Trophoblast cell (in vitro differentiated cells and primary cell): ENCODE data around the gene AHNAK.

Experiments
- DNase-seq, 2 donors: peaks; one replicate each; pipeline ENCODE4 v3.0.0-alpha.2; 2016
- H2AFZ ChIP-seq: 2 replicates; pipeline ENCODE4 v1.6.1; 2013; ENCODE audit warnings: low read length, moderate library complexity, mild to moderate bottlenecking; ENCODE audit not compliant: insufficient read depth, poor library complexity
- H2AK5ac ChIP-seq: 2 replicates; pipeline ENCODE4 v1.6.1; 2013; ENCODE audit warnings: mild to moderate bottlenecking, low read length
- H2BK120ac ChIP-seq: 2 replicates; pipeline ENCODE4 v1.6.1; 2013; ENCODE audit warnings: low read length, mild to moderate bottlenecking, moderate library complexity; ENCODE audit not compliant: insufficient read depth, poor library complexity
- H2BK12ac ChIP-seq: 2 replicates; pipeline ENCODE4 v1.6.1; 2013; ENCODE audit warnings: mild to moderate bottlenecking, low read length, moderate library complexity
- H2BK5ac ChIP-seq: 2 replicates; pipeline ENCODE4 v1.6.1; 2013; ENCODE audit warnings: low read length, low read depth, moderate library complexity, mild to moderate bottlenecking; ENCODE audit not compliant: poor library complexity
- H3K14ac ChIP-seq: 2 replicates; pipeline ENCODE4 v1.6.1; 2013; ENCODE audit warnings: mild to moderate bottlenecking, low read length
- H3K18ac ChIP-seq: 2 replicates; pipeline ENCODE4 v1.6.1; 2013; ENCODE audit warnings: mild to moderate bottlenecking, low read length
- H3K23ac ChIP-seq: 2 replicates; pipeline ENCODE4 v1.6.1; 2013; ENCODE audit warnings: low read length
- H3K27ac ChIP-seq: 2 replicates; pipeline ENCODE4 v1.5.1; 2013; ENCODE audit warnings: low read depth, mild to moderate bottlenecking, inconsistent platforms, low read length, moderate library complexity
- H3K27me3 ChIP-seq: 2 replicates; pipeline ENCODE4 v1.6.1; 2013; ENCODE audit warnings: inconsistent platforms, mild to moderate bottlenecking, low read length, moderate library complexity; ENCODE audit not compliant: insufficient read depth
- H3K36me3 ChIP-seq, 2 experiments: 1 replicate in 1 of 2; 2 replicates in 1 of 2; pipeline ENCODE4 v1.6.1; 2013; ENCODE audit warnings: low read length in 2 of 2, mild to moderate bottlenecking in 2 of 2, moderate library complexity in 1 of 2; ENCODE audit not compliant: insufficient read depth in 2 of 2, control insufficient read depth in 1 of 2
- H3K4ac ChIP-seq: 2 replicates; pipeline ENCODE4 v1.6.1; 2013; ENCODE audit warnings: low read depth, mild to moderate bottlenecking, low read length, moderate library complexity
- H3K4me1 ChIP-seq, 2 experiments: 1 replicate in 1 of 2; 2 replicates in 1 of 2; pipeline ENCODE4 v1.6.1; 2013; ENCODE audit warnings: low read length in 2 of 2, mild to moderate bottlenecking in 2 of 2, moderate library complexity in 1 of 2; ENCODE audit not compliant: insufficient read depth in 2 of 2, control insufficient read depth in 1 of 2
- H3K4me2 ChIP-seq: 2 replicates; pipeline ENCODE4 v1.6.1; 2013; ENCODE audit warnings: inconsistent platforms, mild to moderate bottlenecking, low read length, moderate library complexity
- H3K4me3 ChIP-seq: 2 replicates; pipeline ENCODE4 v1.5.1; 2013; ENCODE audit warnings: mild to moderate bottlenecking, low read depth, low read length, inconsistent platforms
- H3K79me1 ChIP-seq: one replicate; pipeline ENCODE4 v1.6.1; 2013; ENCODE audit warnings: low read length
- H3K79me2 ChIP-seq: 2 replicates; pipeline ENCODE4 v1.6.1; 2013; ENCODE audit warnings: low read length, mild to moderate bottlenecking; ENCODE audit not compliant: control insufficient read depth, insufficient read depth, poor library complexity
- H3K9ac ChIP-seq: 2 replicates; pipeline ENCODE4 v1.6.1; 2013; ENCODE audit warnings: mild to moderate bottlenecking, low read length
- H3K9me3 ChIP-seq: 2 replicates; pipeline ENCODE4 v1.6.1; 2013; ENCODE audit warnings: low read depth, mild to moderate bottlenecking, control low read depth, inconsistent platforms, low read length; ENCODE audit not compliant: insufficient read depth
- H4K12ac ChIP-seq: 2 replicates; pipeline ENCODE4 v1.6.1; 2013; ENCODE audit warnings: low read depth, mild to moderate bottlenecking, low read length, moderate library complexity
- H4K8ac ChIP-seq: 2 replicates; pipeline ENCODE4 v1.6.1; 2013; ENCODE audit warnings: low read depth, mild to moderate bottlenecking, low read length, moderate library complexity
- H4K91ac ChIP-seq: one replicate; pipeline ENCODE4 v1.6.1; 2013; ENCODE audit warnings: low read depth, mild to moderate bottlenecking, low read length, moderate library complexity
- WGBS: extraction: QIAGEN DNeasy Blood & Tissue Kit; methylation state at CpG from one replicate; pipeline ENCODE4 v1.1.7; 2013; ENCODE audit warnings: missing lambda C conversion rate; ENCODE audit not compliant: insufficient read length, insufficient coverage; ENCODE audit errors: extremely low coverage; 5-methylcytosine and 5-hydroxymethylcytosine counted together

Gene AHNAK

DNA sequence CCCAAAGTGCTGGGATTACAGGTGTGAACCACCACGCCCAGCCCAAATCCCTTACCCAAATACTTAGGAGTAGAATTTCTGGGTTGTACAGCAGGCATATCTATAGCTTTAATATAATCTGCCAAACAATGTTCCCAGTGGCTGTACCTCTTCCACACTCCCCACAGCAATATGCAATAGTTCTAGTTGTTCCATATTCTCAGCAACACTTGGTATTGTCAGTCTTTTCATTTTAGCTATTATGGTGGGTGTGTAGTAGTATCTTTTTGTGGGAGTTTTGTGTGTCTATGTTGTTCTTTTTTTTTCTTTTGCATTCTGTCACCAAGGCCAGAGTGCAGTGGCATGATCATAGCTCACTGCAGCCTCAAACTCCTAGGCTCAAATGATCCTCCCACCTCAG, 109.0 kb downstream of the AHNAK start:
- no peak overlapping the region for H3K18ac ChIP-seq
- no peak overlapping the region for H4K91ac ChIP-seq
- no peak overlapping the region for H2AFZ ChIP-seq
- no peaks in the 10 kb centered on the region for H3K27me3 ChIP-seq
- H4K8ac ChIP-seq = no peak overlapping the region
- H3K4ac ChIP-seq = no peak overlapping the region
- H2BK5ac ChIP-seq = no peak overlapping the region
- peaks cover 7 to 8% of the 10 kb centered on the region in 2 experiments for H3K4me1 ChIP-seq
- H3K14ac ChIP-seq = no peak overlapping the region
- H3K36me3 ChIP-seq = no peaks in the 10 kb centered on the region
- no peak overlapping the region for H3K23ac ChIP-seq
- DNase-seq = no peak
- H3K27ac ChIP-seq = no peak overlapping the region
- H3K4me2 ChIP-seq = no peak overlapping the region
- H2BK12ac ChIP-seq = no peak overlapping the region
- H3K79me2 ChIP-seq = no peaks in the 10 kb centered on the region
- no peak overlapping the region for H2BK120ac ChIP-seq
- no peak overlapping the region for H4K12ac ChIP-seq
- H3K79me1 ChIP-seq = peaks cover 3% of the 10 kb centered on the region
- H3K9ac ChIP-seq = no peak overlapping the region
- H2AK5ac ChIP-seq = no peak overlapping the region
- H3K9me3 ChIP-seq = no peaks in the 10 kb centered on the region
- H3K4me3 ChIP-seq = no peak overlapping the region
- WGBS = no CpG with 5 or more reads among the region's 1 CpG

DNA sequence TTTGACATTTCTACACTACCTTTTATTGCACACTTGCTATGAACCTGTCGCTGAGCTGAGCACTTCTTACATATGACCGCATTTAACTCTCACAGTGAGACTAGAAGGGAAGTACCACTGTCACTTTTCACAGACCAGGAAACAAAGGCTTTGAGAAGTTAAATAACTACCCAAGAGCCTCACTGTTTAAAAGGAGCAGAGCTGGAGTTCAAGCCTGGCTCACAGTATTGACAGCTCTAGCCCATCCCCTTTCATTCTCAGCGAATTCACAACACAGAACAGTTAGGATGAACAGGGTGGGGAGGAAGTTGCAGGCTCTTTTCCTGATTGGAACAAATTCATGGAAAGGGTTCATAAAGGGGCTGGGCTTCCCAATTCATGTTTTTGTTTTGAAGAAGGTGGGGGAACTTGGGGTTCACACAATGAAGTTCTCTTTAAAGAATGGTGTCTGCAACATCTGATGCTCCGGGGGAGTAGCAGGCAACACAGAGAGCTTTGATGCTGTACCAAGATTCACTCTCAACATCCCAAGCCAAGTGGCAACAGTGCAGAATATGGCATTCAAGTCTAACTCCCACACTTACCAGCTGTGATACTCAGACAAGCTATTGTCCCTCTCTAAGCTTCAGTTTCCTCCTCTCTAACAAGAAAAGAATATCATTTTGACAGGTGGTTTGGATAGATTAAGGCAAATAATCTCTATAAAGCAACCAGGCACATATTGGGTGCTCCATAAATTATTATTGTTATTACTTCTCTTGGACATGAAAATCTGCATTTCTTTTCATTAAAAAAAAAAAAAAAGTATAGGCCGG, 110.6 kb downstream of the AHNAK start:
- H3K14ac ChIP-seq = no peak overlapping the region
- no peak overlapping the region for H4K8ac ChIP-seq
- no peak overlapping the region for H3K4ac ChIP-seq
- no peaks in the 10 kb centered on the region for H3K36me3 ChIP-seq
- H2AK5ac ChIP-seq = no peak overlapping the region
- peaks cover 7 to 8% of the 10 kb centered on the region in 2 experiments for H3K4me1 ChIP-seq
- H3K27me3 ChIP-seq = no peaks in the 10 kb centered on the region
- no peak overlapping the region for H2BK5ac ChIP-seq
- H4K91ac ChIP-seq = no peak overlapping the region
- no peak overlapping the region for H2BK120ac ChIP-seq
- no peak overlapping the region for H3K9ac ChIP-seq
- H3K18ac ChIP-seq = no peak overlapping the region
- no peak overlapping the region for H3K4me3 ChIP-seq
- H3K79me1 ChIP-seq = peaks cover 6% of the 10 kb centered on the region
- H4K12ac ChIP-seq = no peak overlapping the region
- H3K9me3 ChIP-seq = no peaks in the 10 kb centered on the region
- H3K4me2 ChIP-seq = no peak overlapping the region
- H3K79me2 ChIP-seq = no peaks in the 10 kb centered on the region
- H2AFZ ChIP-seq = no peak overlapping the region
- no peak overlapping the region for H3K27ac ChIP-seq
- no CpG with 5 or more reads among the region's 5 CpGs for WGBS
- peak overlapping the region; percentile 26 for H2BK12ac ChIP-seq
- no peak overlapping the region for H3K23ac ChIP-seq
- no peak for DNase-seq

DNA sequence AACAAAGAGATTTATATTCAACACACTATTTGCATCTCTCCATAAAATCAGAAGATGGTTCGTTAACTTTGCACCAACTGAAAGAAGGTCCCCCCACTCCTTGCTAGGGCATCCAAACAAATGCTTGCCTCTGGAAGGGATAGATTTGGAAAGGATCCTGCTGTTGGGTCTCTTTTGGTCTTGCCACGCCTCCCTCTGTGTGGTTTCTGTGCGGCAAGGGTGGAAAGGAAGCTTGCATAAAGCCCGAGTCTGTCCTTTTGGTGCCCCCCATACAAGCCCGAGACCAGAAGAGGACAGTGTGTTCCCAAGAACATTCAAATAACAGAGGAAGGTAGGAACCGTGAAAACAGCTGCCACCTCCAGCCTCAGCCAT, 112.7 kb downstream of the AHNAK start:
- DNase-seq = no peak
- WGBS = no CpG with 5 or more reads among the region's 6 CpGs

DNA sequence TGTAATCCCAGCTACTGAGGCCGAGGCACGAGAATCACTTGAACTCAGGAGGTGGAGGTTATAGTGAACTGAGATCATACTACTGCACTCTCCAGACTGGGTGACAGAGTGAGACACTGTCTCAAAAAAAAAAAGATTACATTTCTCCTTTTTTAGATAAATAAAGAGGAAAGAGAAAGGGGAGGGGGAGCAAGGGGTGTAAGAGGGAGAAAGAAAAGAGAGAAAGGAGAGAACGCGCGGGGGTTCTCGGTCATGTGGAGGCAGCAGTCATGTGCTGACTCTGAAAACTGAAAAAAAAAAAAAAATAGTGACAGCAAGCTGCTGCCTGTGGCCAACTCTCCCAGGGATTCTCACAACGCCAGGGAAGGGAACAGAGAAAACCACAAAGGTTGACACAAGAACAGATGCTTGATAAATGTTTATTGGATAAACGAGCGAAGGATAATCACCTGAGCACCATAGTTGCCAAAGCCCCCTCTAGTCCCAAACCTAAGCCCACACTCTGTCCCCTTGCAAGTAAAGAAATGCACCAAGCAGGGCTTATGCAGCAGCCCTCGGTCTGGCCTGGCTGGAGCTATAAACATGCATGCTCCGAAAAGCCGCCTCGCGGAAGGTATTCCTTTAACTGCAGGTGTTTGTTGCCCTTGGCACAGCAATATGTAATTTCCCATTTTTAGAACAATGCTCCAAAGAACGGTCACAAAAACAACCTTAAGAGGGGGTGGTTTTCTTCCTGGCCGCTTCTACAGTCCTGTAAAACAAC, 113.3 kb downstream of the AHNAK start:
- peaks cover 3% of the 10 kb centered on the region for H3K79me2 ChIP-seq
- H3K23ac ChIP-seq = no peak overlapping the region
- no peaks in the 10 kb centered on the region for H3K9me3 ChIP-seq
- no peak for DNase-seq
- no peak overlapping the region for H2BK120ac ChIP-seq
- no peak overlapping the region for H3K4me3 ChIP-seq
- H3K36me3 ChIP-seq = no peaks in the 10 kb centered on the region
- H3K27ac ChIP-seq = no peak overlapping the region
- no peak overlapping the region for H3K4me2 ChIP-seq
- no peak overlapping the region for H4K8ac ChIP-seq
- H3K79me1 ChIP-seq = peaks cover 22% of the 10 kb centered on the region
- no peak overlapping the region for H3K4ac ChIP-seq
- H4K91ac ChIP-seq = no peak overlapping the region
- no peak overlapping the region for H2BK5ac ChIP-seq
- no peak overlapping the region for H3K18ac ChIP-seq
- no peak overlapping the region for H3K14ac ChIP-seq
- H3K4me1 ChIP-seq = peaks cover 8% of the 10 kb centered on the region in 2 experiments
- no peaks in the 10 kb centered on the region for H3K27me3 ChIP-seq
- no peak overlapping the region for H2BK12ac ChIP-seq
- H3K9ac ChIP-seq = no peak overlapping the region
- no peak overlapping the region for H2AK5ac ChIP-seq
- no peak overlapping the region for H2AFZ ChIP-seq
- H4K12ac ChIP-seq = no peak overlapping the region
- WGBS = no CpG with 5 or more reads among the region's 16 CpGs

More for the DNA sequence above, 112.7 kb downstream of the AHNAK start:
- Histone ChIP-seq H3K4me1 (peaks cover 5% of the 10 kb centered on the region in 2 experiments), H2BK120ac (no peak overlapping the region), H3K18ac (no peak overlapping the region), H4K8ac (no peak overlapping the region), H3K23ac (no peak overlapping the region), H3K4ac (no peak overlapping the region), H2BK12ac (no peak overlapping the region), H3K27me3 (no peaks in the 10 kb centered on the region), H3K27ac (no peak overlapping the region), H3K9ac (no peak overlapping the region), H3K4me3 (no peak overlapping the region), H3K79me2 (peaks cover 3% of the 10 kb centered on the region), H2AK5ac (no peak overlapping the region), H4K12ac (no peak overlapping the region), H3K14ac (no peak overlapping the region), H3K36me3 (no peaks in the 10 kb centered on the region), H3K79me1 (peaks cover 19% of the 10 kb centered on the region), H3K9me3 (no peaks in the 10 kb centered on the region), H2AFZ (no peak overlapping the region), H3K4me2 (no peak overlapping the region), H4K91ac (peak overlapping the region; percentile 3), H2BK5ac (no peak overlapping the region)
